Stomach (tissue), 9 donors: ENCODE results near the gene COQ4. TPM values are rescaled to one million over a fixed set of nuclear protein-coding genes. Genes with fewer than 3 reads are reported as not detected.

Experiments
- DNase-seq, 2 donors: peaks; one replicate each; pipeline versions ENCODE4 v3.0.0 to v3.0.0-alpha.2; 2013 to 2019
- H3K27ac ChIP-seq, 5 donors: fragments of 200-600 bp in 4 of 5; sonication (generic) in 4 of 5; one replicate each; pipeline ENCODE4 v1.5.1; 2013 to 2019; ENCODE audit warnings: mild to moderate bottlenecking in 1 of 5, moderate library complexity in 1 of 5
- H3K27me3 ChIP-seq, 3 donors: fragments of 200-600 bp; sonication (generic); one replicate each; pipeline ENCODE4 v1.5.1; 2017 to 2019; ENCODE audit warnings: mixed run types in 1 of 3
- H3K36me3 ChIP-seq, 4 donors: fragments of 200-600 bp; sonication (generic); 1 replicate in 3 of 4; 2 replicates in 1 of 4; pipeline ENCODE4 v1.5.1; 2016 to 2019
- H3K4me1 ChIP-seq, 4 donors: fragments of 200-600 bp; sonication (generic); one replicate each; pipeline ENCODE4 v1.5.1; 2016 to 2019
- H3K4me3 ChIP-seq, 4 donors: fragments of 200-600 bp; sonication (generic) in 3 of 4; one replicate each; pipeline ENCODE4 v1.5.1; 2016 to 2019; ENCODE audit warnings: mild to moderate bottlenecking in 1 of 4
- H3K9me3 ChIP-seq, 4 donors: fragments of 200-600 bp; sonication (generic); one replicate each; pipeline ENCODE4 v1.5.1; 2016 to 2019
- CTCF ChIP-seq, 7 experiments: fragments of 450-650 bp in 4 of 7; fragments of 200-600 bp in 3 of 7; sonication (generic) in 3 of 7; IDR thresholded peaks; one replicate each; pipeline ENCODE4 v1.5.1; 2016 to 2019; ENCODE audit warnings: antibody characterized with exemption in 7 of 7, control low read depth in 2 of 7, mild to moderate bottlenecking in 1 of 7
- EP300 ChIP-seq: sonication (generic); formaldehyde crosslinking; IDR thresholded peaks from one replicate; pipeline ENCODE4 v1.6.1; 2017; ENCODE audit warnings: antibody characterized with exemption
- POLR2A ChIP-seq, 4 donors: fragments of 450-650 bp; IDR thresholded peaks; one replicate each; pipeline ENCODE4 v1.6.1; 2016; ENCODE audit warnings: antibody characterized with exemption in 4 of 4, control low read depth in 2 of 4, mild to moderate bottlenecking in 1 of 4, moderate library complexity in 1 of 4
- POLR2AphosphoS5 ChIP-seq, 3 donors: sonication (generic); formaldehyde crosslinking; IDR thresholded peaks; one replicate each; pipeline ENCODE4 v1.6.1; 2016; ENCODE audit warnings: antibody characterized with exemption in 3 of 3
- WGBS, 5 donors: extraction: QIAGEN DNeasy Blood & Tissue Kit in 3 of 5; methylation state at CpG; one replicate each; pipeline versions ENCODE4 v1.1.5 to v1.1.7; 2013 to 2018; 5-methylcytosine and 5-hydroxymethylcytosine counted together
- intact Hi-C: fragments of 100-400 bp; cut with DNase I; formaldehyde crosslinking; loops from one replicate; pipeline ENCODE4 v1.15.1; 2023; ENCODE audit warnings: low total_unique reads
- polyA plus RNA-seq, 3 donors: library from polyadenylated mRNA; stranded (reverse); fragments of 200-250 nt; gene quantifications; one replicate each; pipeline ENCODE4 v1.2.3, GENCODE V29; 2013
- total RNA-seq, 5 donors: library from RNA; depleted of rRNA; stranded (reverse); fragments of >200 nt; gene quantifications; one replicate each; pipeline versions ENCODE4 v1.1.0 to v1.2.3, GENCODE V29; 2014 to 2016
- donor health status: healthy with polysubstance abuse.
- donor health status: Bipolar disorder and iron deficiency.
- donor health status: healthy.

COQ4 gene
- total and polyA plus RNA-seq, 8 donors = 10.5 to 156 (median 63.7) TPM

- TF ChIP-seq POLR2A (IDR thresholded peaks at IDR 0.05) = no peak
- TF ChIP-seq POLR2AphosphoS5 (IDR thresholded peaks at IDR 0.05) = peak in 1 of 3 donors; percentile 17
- TF ChIP-seq CTCF (IDR thresholded peaks at IDR 0.05) = no peak
- TF ChIP-seq EP300 = no peak
- intact Hi-C loops = no loop called here
Measured at GRCh38 chr9:128310461-128310860, 12.2 kb upstream of the COQ4 start.

GRCh38 chr9:128314697-128315096, 7.9 kb upstream of the COQ4 start:
- peaks cover 33 to 98% (median 92%) of the 10 kb centered on the region in 4 donors for H3K36me3 ChIP-seq
- intact Hi-C loops = no loop called here

More at GRCh38 chr9:128310461-128310860, 12.2 kb upstream of the COQ4 start:
- Histone ChIP-seq H3K4me3 (no peak overlapping the region), H3K27ac (peak overlapping the region in 4 of 5 donors; percentile 44 to 49 (median 46)), H3K9me3 (no peaks in the 10 kb centered on the region), H3K36me3 (peaks cover 20 to 85% (median 78%) of the 10 kb centered on the region in 4 donors), H3K4me1 (peaks cover 0 to 10% (median 0%) of the 10 kb centered on the region in 4 donors), H3K27me3 (no peaks in the 10 kb centered on the region)
- DNase-seq = peak in 1 of 2 donors; percentile 68
- WGBS, 5 donors = 32 to 72% (median 43%) methylated on average over 10 of the region's 10 CpGs

GRCh38 chr9:128316421-128316820, 6.2 kb upstream of the COQ4 start:
- peaks cover 4 to 9% (median 7%) of the 10 kb centered on the region in 4 donors for H3K4me1 ChIP-seq
- WGBS, 5 donors = 73 to 82% (median 79%) methylated on average over 5 to 9 of the region's 9 CpGs
- no peak overlapping the region for H3K27ac ChIP-seq
- intact Hi-C loops = no loop called here
- no peak for TF ChIP-seq POLR2A (IDR thresholded peaks at IDR 0.05)
- TF ChIP-seq POLR2AphosphoS5 (IDR thresholded peaks at IDR 0.05) = no peak
- no peak for TF ChIP-seq EP300
- TF ChIP-seq CTCF (IDR thresholded peaks at IDR 0.05) = no peak
- no peaks in the 10 kb centered on the region for H3K9me3 ChIP-seq
- H3K4me3 ChIP-seq = no peak overlapping the region
- DNase-seq = no peak
- H3K36me3 ChIP-seq = peaks cover 27 to 91% (median 79%) of the 10 kb centered on the region in 4 donors
- H3K27me3 ChIP-seq = no peaks in the 10 kb centered on the region

More at GRCh38 chr9:128314697-128315096, 7.9 kb upstream of the COQ4 start:
- 90 to 100% (median 96%) methylated on average over 4 of the region's 4 CpGs for WGBS, 5 donors
- no peak for DNase-seq
- H3K27me3 ChIP-seq = no peaks in the 10 kb centered on the region
- H3K9me3 ChIP-seq = no peaks in the 10 kb centered on the region
- TF ChIP-seq CTCF (IDR thresholded peaks at IDR 0.05) = no peak
- TF ChIP-seq POLR2AphosphoS5 (IDR thresholded peaks at IDR 0.05) = no peak
- TF ChIP-seq POLR2A (IDR thresholded peaks at IDR 0.05) = no peak
- TF ChIP-seq EP300 = no peak
- no peak overlapping the region for H3K27ac ChIP-seq
- peaks cover 0 to 10% (median 0%) of the 10 kb centered on the region in 4 donors for H3K4me1 ChIP-seq
- H3K4me3 ChIP-seq = no peak overlapping the region

GRCh38 chr9:128317629-128318028, 5.0 kb upstream of the COQ4 start:
- Histone ChIP-seq H3K36me3 (peaks cover 27 to 79% (median 69%) of the 10 kb centered on the region in 4 donors), H3K4me3 (no peak overlapping the region), H3K27ac (no peak overlapping the region), H3K27me3 (no peaks in the 10 kb centered on the region), H3K4me1 (peaks cover 8 to 15% (median 13%) of the 10 kb centered on the region in 4 donors), H3K9me3 (no peaks in the 10 kb centered on the region)
- TF ChIP-seq CTCF (IDR thresholded peaks at IDR 0.05) = no peak
- TF ChIP-seq POLR2AphosphoS5 (IDR thresholded peaks at IDR 0.05) = no peak
- 70 to 85% (median 81%) methylated on average over 2 of the region's 2 CpGs for WGBS, 5 donors
- intact Hi-C loops = no loop called here
- no peak for DNase-seq
